Activated CD4-positive, alpha-beta T cell treated with anti-CD3 and anti-CD28 coated beads, Interleukin-2, Interleukin-4, amounts not matched to agents 100 ng/mL and 50 ng/mL, durations not matched to agents 16 hours and 8 hours (primary cell): Measurements from ENCODE around the gene GLT6D1.

Source experiments
- DNase-seq: peaks from one replicate; pipeline ENCODE4 v3.0.0-alpha.2; 2020; ENCODE audit warnings: low spot score

The GLT6D1 gene

DNA sequence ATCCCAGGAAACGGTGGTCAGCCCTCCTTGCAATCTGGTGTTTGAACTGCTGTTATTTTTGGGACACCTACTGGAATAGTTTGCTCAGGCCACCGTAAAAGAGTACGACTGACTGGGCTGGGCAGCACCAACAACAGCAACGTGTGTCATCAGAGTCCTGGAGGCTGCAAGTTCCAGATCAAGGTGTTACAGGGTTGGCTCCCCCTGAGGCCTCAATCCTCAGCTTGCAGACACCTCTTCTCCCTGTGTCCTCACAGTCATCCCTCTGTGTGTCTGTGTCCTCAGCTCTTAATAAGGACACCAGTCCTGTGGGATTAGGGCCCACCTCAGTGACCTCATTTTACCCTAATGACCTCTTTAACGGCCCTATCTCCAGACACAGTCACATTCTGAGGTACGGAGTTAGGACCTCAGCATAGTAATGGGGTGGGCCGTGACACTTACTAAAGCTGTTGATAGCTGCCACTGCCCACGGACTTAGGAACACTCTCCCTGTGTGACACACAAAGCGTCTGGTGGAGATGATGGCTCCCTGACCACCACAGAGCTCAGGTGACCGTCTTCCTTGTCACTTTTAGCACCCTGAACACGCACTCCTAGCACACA is 16.8 kb downstream of the GLT6D1 start:
- no peak for DNase-seq

DNA sequence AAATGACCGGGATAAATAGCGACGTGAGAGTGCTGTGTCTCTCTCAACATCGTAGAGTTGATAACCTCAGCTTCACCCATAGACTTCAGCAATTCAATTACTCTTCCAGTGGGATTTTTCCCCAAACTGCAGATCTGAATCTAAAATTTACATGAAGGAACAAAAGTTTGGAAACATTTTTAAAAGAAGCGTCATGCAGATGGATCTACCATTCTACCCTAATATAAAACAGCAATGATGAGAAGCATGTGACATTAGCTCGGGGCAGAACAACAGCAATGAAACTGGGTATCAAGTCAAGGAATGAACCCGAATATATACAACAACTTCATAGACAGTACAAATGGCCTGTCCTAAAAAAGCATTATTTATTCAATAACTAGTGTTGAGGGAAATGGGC is 18.8 kb downstream of the GLT6D1 start:
- DNase-seq = no peak

DNA sequence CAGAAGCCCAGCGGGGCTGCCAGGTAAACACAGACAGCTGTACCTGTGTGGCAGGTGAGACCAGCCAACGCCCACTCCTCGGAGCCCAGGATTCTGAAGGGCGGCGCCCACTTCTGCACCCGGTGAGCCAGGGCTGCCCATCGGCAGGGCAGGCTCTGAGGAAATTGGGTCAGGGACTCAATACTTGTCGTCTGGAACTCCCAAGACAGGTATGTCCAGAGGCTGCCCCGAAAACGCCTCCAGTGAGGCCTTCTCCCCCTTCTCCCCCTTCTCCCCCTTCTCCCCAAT is 19.8 kb downstream of the GLT6D1 start:
- DNase-seq = no peak

DNA sequence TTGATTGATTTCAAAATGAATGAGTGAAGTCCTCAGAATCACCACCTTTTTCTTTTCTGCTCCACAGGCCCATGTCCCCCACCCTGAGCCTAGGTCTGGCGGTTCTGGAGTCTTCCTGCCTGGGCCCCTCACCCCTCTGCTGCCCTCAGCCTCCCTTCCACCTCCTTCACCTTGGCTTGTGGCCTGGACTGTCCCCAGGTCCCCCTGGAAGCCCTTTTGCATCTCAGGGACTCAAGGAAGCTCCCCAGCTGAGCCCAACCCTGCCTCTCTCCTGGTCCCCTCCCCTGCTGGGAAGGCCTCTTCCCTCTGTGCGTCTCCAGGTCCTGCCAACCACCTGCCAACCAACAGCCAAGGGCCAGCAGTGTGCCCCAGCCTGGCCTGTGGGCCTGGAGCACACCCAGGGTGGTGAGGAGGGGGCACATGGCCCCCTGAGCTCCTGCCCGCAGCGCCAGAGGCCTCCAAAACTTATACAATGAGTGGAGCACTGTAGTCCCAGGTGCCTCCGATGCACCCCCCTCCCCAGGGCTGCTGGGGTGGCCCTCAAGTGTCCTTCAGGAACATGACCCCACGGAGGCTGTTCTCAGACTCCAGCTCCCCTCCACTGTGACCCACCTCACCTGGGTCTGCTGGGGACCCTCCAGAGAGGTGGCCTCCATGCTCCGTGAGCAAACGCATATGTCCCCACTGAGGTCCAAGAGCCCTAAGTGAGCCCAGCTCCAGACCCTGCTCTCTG is 20.3 kb downstream of the GLT6D1 start:
- no peak for DNase-seq

DNA sequence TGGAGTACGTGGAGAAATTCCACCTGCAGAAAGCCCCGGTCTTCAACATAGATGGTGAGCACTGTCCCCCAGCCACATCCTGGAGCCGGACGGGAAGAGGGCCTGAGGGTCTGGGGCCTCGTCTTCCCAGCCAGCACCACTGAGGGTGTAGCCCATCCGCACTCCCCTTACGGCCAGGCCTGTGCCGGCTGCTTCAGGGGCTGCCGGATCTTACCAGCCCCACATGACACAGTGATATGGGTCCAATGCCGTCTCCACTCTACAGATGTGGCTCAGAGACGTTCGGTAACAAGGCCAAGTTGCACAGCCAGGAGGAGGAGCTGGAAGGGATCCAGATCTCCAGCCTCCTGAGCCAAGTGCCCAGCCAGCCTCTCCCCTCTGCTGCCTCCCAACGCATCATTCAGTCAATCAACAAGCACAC is 21.3 kb downstream of the GLT6D1 start:
- no peak for DNase-seq

DNA sequence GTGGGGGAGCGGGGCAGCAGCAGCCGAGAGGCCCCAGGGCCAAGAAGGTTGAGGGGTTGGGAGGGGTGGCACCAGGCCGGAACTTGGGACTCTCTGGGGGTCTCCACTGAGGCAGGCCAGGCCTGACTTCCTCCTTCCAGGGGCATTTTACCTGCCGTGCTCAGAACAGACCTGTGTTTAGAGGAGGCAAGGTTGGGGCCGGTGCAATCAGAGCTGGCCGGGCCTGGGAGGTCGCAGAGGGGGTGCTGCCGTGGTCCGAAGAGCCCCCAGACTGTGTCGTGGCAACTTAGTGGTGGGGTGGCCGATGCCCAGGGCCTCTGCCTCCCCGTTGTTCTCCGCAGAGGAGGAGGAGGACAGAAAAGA is 21.8 kb downstream of the GLT6D1 start:
- DNase-seq = no peak

DNA sequence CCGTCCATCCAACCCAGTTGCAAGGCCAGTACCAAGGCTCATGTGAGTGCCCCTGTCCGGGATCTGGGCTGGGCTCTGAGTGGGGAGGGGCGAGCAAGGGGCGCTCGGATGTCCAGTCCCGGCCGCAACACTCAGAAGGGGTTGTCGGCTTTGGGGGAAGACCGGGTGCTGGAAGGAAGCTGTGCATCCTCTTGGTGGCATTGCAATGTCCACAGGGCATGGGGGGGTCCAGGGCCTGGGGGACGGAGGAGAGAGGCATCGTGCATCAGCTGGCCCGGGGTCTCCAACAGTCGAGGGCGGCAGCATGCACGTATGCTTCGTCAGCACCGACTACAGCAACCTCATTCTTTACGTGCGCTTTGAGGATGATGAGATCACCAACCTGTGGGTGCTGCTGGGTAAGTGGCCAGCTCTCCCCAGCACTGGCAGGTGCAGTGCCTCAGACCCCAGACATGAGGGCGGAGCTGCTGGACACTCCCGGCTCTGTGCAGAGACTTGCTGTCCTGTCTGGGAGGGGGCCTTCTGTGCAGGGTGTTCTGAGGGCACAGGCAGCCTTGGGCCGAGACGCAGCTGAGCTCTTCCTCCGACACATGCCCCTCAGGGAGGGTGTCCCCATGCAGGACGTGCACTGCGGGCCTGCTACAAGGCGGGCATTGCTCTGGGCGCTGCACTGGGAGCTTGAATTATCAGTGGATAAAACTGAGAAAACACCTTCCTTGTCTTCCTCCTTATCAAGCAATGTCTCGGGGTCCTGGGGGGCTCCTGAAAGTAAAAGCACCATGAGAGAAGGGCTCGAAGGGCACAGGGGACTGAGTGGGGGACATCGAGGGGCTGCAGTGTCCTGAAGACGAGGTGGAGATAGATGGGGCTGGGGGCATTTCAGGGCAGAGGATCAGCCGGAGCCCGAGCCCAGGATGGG is 22.5 kb downstream of the GLT6D1 start:
- no peak for DNase-seq

DNA sequence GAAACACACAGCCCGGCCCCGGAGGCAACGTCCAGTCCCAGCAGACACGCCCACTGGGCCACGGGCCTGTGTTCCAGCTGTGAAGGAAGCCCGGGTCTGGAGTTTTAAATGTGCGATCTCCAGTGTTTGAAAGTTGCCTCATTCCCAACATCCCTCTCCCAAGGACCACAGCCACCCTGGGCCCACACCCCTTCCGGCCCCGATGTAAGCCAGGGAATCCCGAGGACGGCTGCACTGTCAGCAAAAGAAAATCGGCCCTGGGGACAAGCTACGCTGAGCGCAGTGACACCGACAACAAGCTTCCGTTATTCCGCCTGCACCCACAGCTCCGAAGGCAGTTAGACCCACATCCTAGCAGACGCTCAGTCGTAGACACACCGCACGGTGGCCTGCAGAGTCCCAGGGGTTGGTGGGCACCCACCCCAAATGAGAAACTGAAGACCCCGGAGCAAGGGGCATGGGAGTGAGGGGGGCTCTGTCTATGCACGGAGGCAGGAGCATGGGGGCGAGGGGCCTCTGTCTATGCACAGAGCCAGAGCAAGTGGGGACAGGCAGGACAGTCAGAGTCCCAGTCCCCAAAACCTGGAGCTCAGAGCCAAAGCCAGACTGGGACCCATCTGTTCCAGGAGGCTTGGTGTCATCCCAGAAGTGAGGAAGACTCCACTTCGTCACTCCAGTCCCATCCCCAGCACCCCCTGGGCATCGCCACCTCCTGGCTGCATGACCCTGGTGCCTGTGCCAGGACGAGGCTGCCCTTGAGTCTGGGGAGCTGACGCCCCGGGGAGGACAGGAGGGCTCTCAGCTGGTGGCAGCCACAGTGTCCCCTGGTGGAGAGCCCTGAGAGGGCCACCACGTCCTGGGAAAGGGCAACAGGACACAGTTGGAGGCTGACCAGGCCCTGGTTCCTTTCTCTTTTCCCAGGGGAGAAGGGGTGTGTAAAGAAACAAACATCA is 23.4 kb downstream of the GLT6D1 start:
- DNase-seq = no peak

DNA sequence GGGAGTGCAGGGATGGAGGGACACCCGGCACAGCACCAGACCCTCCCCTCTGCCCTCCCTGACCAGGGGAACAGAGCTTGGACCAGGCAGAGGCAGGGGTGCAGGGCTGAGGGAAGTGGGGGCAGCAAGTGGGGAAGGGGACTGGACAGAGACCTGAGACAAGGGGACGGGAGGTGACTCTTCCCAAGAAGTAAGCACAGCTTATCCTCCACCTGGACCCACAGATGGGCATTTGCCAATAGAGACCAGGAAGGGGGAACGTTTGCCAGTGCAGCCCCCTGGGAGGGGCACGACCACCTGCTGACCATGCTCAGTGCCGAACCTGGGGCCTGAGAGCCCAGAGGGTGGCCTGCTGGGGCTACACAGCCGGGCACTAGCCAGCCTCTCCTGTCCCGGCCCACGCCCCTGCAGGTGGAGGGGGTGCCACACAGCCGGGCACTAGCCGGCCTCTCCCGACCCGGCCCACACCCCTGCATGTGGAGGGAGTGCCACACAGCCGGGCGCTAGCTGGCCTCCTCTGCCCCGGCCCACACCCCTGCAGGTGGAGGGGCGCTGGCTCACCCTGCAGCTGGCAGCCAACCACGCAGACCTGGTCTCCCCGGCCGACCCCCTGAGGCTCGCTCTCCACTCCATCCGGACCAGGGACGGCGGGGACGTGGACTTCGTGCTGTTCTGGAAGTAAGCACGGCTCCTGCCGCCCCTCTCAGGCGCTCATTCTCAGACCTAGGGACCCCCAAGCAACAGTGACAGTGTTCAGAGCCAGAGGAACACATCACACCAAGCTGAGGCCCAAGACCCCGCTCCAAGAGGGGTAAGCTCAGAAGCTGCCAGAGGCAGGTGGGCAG is 24.3 kb downstream of the GLT6D1 start:
- DNase-seq = no peak

DNA sequence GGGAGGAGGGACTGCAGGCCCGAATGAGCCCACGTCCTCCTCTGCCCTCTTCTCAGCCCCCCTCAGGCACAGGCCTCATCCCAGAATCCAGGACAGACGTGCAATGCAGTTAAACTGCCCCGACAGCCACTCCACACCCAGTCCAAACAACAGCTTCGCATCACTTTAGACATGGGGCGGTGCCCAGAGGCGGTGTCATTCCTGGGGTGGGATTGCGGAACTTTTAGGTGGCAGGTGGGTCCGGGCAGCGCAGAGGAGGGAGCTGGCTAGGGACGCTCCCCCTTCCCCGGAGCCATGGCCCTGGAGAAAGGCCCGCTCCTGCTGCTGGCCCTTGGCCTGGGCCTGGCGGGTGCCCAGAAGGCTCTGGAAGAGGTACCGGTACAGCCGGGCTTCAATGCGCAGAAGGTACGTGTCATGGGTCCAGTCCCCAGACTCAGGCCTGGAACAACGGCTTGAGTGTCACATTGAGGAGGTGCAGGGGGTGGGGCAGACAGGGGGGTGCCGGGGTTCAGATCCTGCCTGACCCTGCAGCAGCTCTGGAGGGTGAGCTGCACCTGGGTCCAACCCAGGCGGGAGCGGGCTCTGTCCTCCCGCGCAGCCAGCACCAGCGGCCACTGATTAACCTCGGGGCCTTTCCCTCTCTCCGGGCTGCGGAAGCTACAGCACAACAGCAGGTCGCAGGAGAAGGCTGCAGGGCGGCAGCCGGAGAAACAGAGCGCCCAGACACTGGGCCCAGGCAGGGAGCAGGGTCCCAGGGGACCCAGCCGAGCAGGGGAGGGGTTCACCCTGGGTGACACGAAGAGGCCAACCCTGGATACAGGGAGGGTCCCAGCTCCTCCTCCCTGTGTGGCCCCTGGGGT is 25.2 kb downstream of the GLT6D1 start:
- no peak for DNase-seq

DNA sequence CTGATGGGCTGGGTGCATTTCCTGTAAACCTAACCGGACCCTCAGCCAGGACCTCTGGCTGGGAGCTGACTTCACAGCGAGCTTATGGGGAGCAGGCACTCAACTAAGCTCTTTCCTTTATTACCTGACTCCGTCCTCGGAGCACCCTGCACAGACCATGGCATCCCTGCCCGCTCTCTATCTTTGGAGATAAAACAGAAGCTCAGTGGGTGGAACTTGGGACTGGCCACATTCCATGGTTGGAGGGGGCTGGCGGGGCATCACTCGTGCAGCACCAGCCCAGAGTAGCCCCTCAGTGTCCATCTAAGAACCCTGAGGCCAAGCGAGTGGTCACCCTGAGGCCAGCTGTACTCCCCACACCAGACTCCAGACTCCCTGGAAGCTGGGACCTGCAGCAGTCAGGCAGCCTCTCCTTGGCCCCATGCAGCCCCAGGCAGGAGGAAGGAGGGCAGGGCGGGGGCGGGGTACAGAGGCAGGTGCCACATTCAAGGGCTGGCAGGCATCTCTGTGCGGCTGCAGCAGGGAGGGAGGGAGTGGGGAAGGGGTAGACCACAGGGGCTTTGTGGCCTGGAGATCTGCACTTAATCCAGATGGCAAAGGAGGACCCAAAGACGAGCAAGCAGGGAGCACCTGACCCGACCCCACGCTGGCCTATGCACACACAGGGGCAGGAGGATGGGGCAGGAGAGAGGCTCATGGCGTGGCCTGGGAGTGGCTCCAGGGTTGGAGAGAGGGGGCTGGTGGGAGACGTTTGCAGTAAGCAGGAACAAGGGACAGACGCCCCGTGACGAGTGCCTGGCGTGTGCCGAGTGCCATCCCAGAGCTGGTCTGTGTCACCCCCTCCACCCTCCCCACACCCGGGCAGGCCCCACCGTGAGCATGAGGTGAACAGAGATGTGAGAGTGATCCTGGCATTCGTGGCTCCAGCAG is 26.1 kb downstream of the GLT6D1 start:
- no peak for DNase-seq

DNA sequence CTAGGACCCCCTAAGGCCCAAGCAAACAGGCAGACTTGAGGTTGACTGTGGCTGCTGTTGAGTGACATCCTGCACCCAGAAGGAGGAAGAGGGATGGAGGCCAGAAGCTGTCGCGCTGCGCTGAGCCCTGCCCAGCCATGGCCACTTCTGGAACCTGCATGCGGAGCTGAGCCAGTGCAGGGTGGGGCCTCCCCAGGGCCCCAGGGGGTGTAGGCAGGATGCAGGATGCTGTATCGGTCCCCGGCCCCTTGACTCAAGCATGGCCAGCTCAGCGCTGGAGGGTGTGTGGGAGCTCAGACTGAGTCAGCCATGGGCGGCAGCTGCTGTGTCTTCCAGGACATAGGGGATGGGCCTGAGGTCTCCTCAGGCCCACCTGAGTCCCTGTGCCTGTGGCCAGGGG is 26.9 kb downstream of the GLT6D1 start:
- DNase-seq = no peak

DNA sequence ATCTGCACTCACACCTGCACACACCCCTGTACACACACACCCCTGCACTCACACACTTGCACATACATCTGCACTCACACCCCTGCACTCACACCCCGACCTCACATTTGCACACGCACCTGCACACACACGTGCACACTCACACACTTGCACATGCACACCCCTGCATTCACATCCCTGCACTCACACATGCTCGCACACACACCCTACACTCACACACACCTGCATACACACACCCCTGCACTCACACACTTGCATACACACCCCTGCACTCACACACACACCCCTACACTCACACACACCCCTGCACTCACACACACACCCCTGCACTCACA is 27.5 kb downstream of the GLT6D1 start:
- DNase-seq = no peak

DNA sequence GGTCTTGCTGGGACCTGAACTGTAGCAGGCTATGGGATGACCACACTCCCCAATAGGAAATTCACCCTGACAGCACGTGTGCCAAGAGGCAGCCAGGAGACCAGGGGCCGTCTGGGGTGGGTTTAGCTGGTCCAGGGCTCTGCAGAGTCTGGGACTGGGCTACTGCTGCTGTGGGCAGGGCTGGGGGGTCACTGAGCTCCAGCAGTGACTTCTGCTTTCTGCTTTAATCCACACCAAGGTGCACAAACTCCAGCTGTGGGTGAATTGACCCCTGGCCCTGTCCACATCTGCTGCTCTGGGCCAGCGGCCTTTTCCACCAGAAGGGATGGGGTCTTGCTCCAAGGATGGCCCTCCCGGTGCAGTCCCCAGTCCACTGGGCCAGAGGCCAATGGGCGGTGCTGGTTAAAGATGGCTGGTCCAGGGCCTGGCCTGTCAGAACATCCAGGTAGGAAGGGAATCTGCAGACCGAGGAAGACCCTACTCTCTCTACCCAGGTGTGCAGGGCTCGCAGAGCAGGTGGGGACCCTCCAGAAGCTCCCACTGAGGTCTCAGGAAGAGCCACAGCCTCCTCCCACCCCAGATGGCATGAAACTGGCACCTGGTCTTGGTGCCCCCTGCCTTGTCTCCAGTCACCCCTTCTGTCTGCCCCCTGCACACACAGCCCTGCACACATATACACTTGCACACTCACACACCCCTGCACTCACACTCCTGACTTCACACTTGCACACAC is 28.0 kb downstream of the GLT6D1 start:
- no peak for DNase-seq

DNA sequence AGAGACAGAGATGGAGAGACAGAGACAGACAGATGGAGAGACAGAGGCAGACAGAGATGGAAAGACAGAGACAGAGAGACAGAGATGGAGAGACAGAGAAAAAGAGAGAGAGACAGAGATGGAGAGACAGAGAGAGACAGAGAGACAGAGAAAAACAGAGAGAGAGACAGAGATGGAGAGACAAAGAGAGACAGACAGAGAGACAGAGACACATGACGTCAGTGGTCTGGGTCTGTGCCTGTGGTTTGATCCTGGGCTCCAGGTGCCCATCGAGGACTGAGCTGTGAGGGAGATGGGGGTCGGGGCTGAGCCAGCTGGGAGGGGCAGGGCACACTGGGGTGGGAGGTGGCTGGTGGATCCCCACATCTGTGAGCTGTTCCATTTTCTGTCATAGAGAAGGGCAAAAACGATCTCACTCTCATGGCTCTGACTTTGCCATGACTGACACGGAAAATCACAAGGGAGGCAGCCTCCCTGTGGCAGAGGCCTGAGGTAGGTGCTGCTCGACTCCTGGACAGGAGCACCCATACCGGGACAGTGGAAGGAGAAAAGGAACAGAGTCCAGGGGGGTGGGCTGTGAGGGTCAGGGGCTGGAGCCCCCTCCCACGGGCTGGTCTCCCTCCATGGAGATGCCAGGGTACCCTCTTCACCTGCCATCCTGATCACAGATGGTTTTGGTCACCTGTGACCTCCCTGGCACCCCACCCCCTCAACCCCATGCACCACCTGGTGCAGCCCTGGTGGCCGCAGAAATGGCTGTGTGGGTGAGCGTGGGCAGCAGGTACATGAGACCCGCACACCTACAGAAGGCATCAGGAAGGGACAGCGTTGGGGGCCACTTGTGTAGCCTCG is 28.8 kb downstream of the GLT6D1 start:
- DNase-seq = no peak

DNA sequence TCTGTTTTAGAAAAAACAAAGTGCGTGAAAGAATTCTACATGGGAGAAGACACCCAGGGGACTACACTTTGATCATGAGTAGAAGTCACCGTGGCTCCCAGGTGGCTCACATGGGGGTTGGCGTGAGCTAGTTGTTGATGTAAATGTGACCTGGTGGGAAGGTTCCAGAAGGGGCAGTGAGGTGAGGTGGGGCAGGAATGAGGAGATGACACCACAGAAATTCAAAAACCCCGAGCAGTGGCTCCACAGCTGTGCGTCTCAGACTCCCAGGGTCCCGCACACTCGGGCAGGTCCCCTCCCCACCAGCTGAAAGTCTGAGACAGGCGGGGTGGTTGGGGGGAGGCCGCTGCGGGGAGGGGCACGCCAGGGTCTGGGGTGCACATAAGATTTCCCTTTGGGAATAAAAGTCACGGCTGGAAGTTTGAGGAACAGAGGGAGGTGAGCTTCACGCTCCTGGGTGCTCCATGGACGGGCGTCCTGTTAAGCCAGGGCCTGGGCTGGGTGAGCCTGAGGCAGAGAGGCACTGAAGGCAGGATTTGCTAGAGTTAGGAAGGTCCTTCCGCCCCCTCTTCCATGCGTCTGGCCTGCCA is 29.9 kb downstream of the GLT6D1 start:
- no peak for DNase-seq

DNA sequence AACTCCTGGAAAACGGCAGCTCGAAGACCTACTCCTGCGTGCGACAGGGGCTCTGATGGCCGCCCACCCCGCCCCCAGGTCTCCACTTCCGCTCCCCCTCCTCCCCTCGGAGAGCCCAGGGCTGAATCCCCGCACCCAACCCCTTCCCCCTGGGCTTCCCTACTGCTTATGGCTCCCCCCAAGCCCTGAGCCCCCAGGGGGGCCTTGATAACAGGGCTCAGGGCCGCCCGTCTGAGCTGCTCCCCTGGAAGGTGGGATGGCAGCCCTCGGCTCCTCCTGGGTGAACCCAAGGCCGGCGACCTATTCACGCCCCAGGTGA is 30.4 kb downstream of the GLT6D1 start:
- DNase-seq = no peak
